H1 (cell line): ENCODE measurements around the gene OLA1.

ENCODE experiments used
- PHF8 ChIP-seq: fragments of 200-600 bp; sonication (generic); conservative IDR thresholded peaks from 2 replicates; pipeline ENCODE4 v1.7.1; 2012; ENCODE audit warnings: low read depth, mild to moderate bottlenecking, inconsistent platforms, low read length, moderate library complexity
- SIN3A ChIP-seq, 2 experiments: IDR thresholded peaks in 1 of 2; conservative IDR thresholded peaks in 1 of 2; 2 replicates each; pipeline ENCODE4 v1.6.1; 2011 to 2012; ENCODE audit warnings: low read length in 2 of 2, improper control_type of control experiment in 1 of 2, low read depth in 1 of 2, mild to moderate bottlenecking in 1 of 2
- SP4 ChIP-seq: IDR thresholded peaks from 2 replicates; pipeline ENCODE4 v1.6.1; 2012; ENCODE audit warnings: low read length, inconsistent platforms
- TF ChIP-seq, protein P1 (sequence below), 3 experiments: IDR thresholded peaks; 1 replicate in 2 of 3; 2 replicates in 1 of 3; pipeline versions ENCODE4 v1.5.1 to v1.6.1; 2011; ENCODE audit warnings: low read length in 3 of 3, mild to moderate bottlenecking in 3 of 3, inconsistent platforms in 2 of 3, low read depth in 1 of 3, moderate library complexity in 1 of 3; ENCODE audit not compliant: insufficient read depth in 1 of 3; ENCODE audit errors: control extremely low read depth in 1 of 3

DNA sequence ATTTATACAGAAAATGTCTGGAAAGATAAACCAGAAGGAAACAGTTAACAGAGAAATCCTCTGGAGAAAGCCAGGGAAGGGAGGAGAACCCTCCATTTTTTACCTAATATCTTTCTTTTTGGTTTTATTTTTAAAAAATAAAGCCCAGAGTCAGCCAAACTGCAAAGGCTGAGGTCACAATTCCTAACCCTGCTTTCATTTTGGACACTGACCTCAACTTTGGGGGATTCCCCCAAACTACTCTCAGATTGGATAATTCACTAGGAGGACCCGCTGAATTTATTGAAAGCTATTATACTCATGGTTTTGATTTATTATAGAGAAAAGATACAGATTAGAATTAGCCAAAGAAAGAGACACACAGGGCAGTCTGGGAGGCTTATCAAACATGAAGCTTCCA, 189.9 kb downstream of the OLA1 start:
- TF ChIP-seq SIN3A (conservative IDR thresholded peaks at IDR 0.05 in 1 of 2, IDR thresholded peaks at IDR 0.05 in 1 of 2; ENCODE audit: low read depth in 1 of 2, low read length in 2 of 2): no peak
- TF ChIP-seq SP4: no peak
- TF ChIP-seq PHF8: no peak
- TF ChIP-seq, protein P1, sequence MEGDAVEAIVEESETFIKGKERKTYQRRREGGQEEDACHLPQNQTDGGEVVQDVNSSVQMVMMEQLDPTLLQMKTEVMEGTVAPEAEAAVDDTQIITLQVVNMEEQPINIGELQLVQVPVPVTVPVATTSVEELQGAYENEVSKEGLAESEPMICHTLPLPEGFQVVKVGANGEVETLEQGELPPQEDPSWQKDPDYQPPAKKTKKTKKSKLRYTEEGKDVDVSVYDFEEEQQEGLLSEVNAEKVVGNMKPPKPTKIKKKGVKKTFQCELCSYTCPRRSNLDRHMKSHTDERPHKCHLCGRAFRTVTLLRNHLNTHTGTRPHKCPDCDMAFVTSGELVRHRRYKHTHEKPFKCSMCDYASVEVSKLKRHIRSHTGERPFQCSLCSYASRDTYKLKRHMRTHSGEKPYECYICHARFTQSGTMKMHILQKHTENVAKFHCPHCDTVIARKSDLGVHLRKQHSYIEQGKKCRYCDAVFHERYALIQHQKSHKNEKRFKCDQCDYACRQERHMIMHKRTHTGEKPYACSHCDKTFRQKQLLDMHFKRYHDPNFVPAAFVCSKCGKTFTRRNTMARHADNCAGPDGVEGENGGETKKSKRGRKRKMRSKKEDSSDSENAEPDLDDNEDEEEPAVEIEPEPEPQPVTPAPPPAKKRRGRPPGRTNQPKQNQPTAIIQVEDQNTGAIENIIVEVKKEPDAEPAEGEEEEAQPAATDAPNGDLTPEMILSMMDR (IDR thresholded peaks at IDR 0.05; ENCODE audit: control extremely low read depth in 1 of 3, insufficient read depth in 1 of 3, low read depth in 1 of 3, low read length in 3 of 3): no peak
